Fibroblast of lung (primary cell): ENCODE data around the gene PARP11. TPM values are rescaled to one million over a fixed set of nuclear protein-coding genes. Genes with fewer than 3 reads are reported as not detected.

ENCODE experiments used
- DNase-seq, 2 donors: peaks; one replicate each; pipeline versions ENCODE4 v3.0.0 to v3.0.0-alpha.2; 2010; ENCODE audit warnings: low read depth in 2 of 2
- H2AFZ ChIP-seq: 2 replicates; pipeline ENCODE4 v1.5.1; 2012; ENCODE audit warnings: low read length, control low read depth, inconsistent platforms
- H3K27ac ChIP-seq: 2 replicates; pipeline ENCODE4 v1.5.1; 2011; ENCODE audit warnings: low read length, control low read depth; ENCODE audit not compliant: insufficient read depth
- H3K27me3 ChIP-seq: 2 replicates; pipeline ENCODE4 v1.5.1; 2011; ENCODE audit warnings: mild to moderate bottlenecking, low read length; ENCODE audit not compliant: control insufficient read depth, insufficient read depth
- H3K36me3 ChIP-seq: 2 replicates; pipeline ENCODE4 v1.5.1; 2011; ENCODE audit warnings: low read length; ENCODE audit not compliant: control insufficient read depth, insufficient read depth
- H3K4me1 ChIP-seq: 2 replicates; pipeline ENCODE4 v1.5.1; 2011; ENCODE audit warnings: low read length; ENCODE audit not compliant: control insufficient read depth, insufficient read depth; ENCODE audit errors: extremely low read depth
- H3K4me2 ChIP-seq: 2 replicates; pipeline ENCODE4 v1.5.1; 2011; ENCODE audit warnings: low read length, control low read depth; ENCODE audit not compliant: insufficient read depth; ENCODE audit errors: extremely low read depth
- H3K4me3 ChIP-seq, 4 experiments: fragments of 200-600 bp in 1 of 4; sonication (generic) in 1 of 4; replicated peaks in 1 of 4; 2 replicates each; pipeline ENCODE4 v1.5.1; 2011 to 2016; ENCODE audit warnings: low read length in 4 of 4, low read depth in 3 of 4, mild to moderate bottlenecking in 3 of 4, control low read depth in 2 of 4, inconsistent platforms in 1 of 4, mixed read lengths in 1 of 4; ENCODE audit not compliant: insufficient read depth in 1 of 4; ENCODE audit errors: control extremely low read depth in 1 of 4
- H3K79me2 ChIP-seq: 2 replicates; pipeline ENCODE4 v1.5.1; 2012; ENCODE audit warnings: mild to moderate bottlenecking, low read length, inconsistent platforms; ENCODE audit not compliant: control insufficient read depth, insufficient read depth
- H3K9ac ChIP-seq: 2 replicates; pipeline ENCODE4 v1.5.1; 2011; ENCODE audit warnings: mild to moderate bottlenecking, low read length, control low read depth; ENCODE audit not compliant: insufficient read depth
- H3K9me3 ChIP-seq: 2 replicates; pipeline ENCODE4 v1.5.1; 2012; ENCODE audit warnings: low read depth, low read length; ENCODE audit not compliant: control insufficient read depth, insufficient read depth
- H4K20me1 ChIP-seq: 2 replicates; pipeline ENCODE4 v1.5.1; 2011; ENCODE audit warnings: low read length; ENCODE audit not compliant: control insufficient read depth, insufficient read depth; ENCODE audit errors: extremely low read depth
- EZH2 ChIP-seq: IDR thresholded peaks from 2 replicates; pipeline ENCODE4 v1.5.1; 2012; ENCODE audit warnings: low read length, control low read depth, mild to moderate bottlenecking; ENCODE audit errors: missing control alignments
- polyA plus RNA-seq, 2 donors: library from polyadenylated mRNA; depleted of rRNA in 1 of 2; stranded (reverse) in 1 of 2; unstranded in 1 of 2; fragments of >200 nt; gene quantifications; 2 replicates each; pipeline ENCODE4 v1.2.1, GENCODE V29; 2011 to 2012; ENCODE audit warnings: missing spikeins in 1 of 2
- total RNA-seq: library from RNA; depleted of rRNA; stranded (reverse); fragments of >200 nt; gene quantifications from 2 replicates; pipeline ENCODE4 v1.2.1, GENCODE V29; 2014
- TF ChIP-seq, protein P1 (sequence below), 2 donors: IDR thresholded peaks in 1 of 2; conservative IDR thresholded peaks in 1 of 2; 1 replicate in 1 of 2; 2 replicates in 1 of 2; pipeline ENCODE4 v1.5.1; 2011 to 2012; ENCODE audit warnings: low read length in 2 of 2, control low read depth in 1 of 2, inconsistent platforms in 1 of 2, low read depth in 1 of 2, mild to moderate bottlenecking in 1 of 2

Gene PARP11
- total and polyA plus RNA-seq, 2 donors (not counting 1 experiment from before 2014, with no cell fraction given), result 6.6 to 8.9 TPM

DNA sequence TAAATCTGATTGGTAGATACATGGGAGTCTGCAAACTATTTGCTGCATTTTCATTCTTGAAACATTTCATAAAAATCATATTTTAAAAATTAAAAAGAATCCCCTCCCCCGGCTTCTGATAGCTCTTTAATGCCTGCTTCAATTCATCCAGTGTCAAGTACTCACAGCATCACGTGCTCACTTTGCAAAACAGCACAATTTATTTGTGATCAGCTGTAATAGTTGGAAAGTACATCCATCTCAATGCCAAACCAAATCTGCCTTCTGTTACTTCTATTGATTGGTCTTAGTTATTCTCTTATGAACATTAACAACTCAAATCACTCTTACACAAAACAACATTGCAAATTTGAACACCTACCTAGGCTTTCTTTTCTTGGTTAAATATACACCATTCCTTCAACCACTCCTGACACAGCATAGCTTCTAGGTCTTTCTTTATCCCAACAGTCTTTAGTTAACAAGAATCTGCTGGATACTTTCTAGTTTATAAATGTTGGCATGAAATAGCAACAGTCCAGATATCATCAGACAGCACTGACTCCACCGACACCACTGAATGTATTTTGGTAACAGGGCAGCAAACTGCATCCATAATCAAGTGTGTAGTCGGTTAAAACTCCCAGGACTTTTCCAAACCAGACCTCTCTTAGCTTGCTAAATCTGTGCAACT is 58.0 kb downstream of the PARP11 start:
- Histone ChIP-seq H3K4me2 (no peak overlapping the region), H3K4me1 (no peaks in the 10 kb centered on the region), H3K9ac (no peak overlapping the region), H4K20me1 (no peaks in the 10 kb centered on the region), H3K9me3 (no peaks in the 10 kb centered on the region), H3K36me3 (no peaks in the 10 kb centered on the region), H3K4me3 (no peak overlapping the region), H3K27me3 (no peaks in the 10 kb centered on the region), H3K27ac (no peak overlapping the region), H2AFZ (no peak overlapping the region), H3K79me2 (no peaks in the 10 kb centered on the region)
- TF ChIP-seq, protein P1, sequence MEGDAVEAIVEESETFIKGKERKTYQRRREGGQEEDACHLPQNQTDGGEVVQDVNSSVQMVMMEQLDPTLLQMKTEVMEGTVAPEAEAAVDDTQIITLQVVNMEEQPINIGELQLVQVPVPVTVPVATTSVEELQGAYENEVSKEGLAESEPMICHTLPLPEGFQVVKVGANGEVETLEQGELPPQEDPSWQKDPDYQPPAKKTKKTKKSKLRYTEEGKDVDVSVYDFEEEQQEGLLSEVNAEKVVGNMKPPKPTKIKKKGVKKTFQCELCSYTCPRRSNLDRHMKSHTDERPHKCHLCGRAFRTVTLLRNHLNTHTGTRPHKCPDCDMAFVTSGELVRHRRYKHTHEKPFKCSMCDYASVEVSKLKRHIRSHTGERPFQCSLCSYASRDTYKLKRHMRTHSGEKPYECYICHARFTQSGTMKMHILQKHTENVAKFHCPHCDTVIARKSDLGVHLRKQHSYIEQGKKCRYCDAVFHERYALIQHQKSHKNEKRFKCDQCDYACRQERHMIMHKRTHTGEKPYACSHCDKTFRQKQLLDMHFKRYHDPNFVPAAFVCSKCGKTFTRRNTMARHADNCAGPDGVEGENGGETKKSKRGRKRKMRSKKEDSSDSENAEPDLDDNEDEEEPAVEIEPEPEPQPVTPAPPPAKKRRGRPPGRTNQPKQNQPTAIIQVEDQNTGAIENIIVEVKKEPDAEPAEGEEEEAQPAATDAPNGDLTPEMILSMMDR (conservative IDR thresholded peaks at IDR 0.05 in 1 of 2, IDR thresholded peaks at IDR 0.05 in 1 of 2; ENCODE audit: low read depth in 1 of 2, low read length in 2 of 2), result no peak
- no peak for TF ChIP-seq EZH2
- peak in 1 of 2 donors; percentile 6 for DNase-seq

DNA sequence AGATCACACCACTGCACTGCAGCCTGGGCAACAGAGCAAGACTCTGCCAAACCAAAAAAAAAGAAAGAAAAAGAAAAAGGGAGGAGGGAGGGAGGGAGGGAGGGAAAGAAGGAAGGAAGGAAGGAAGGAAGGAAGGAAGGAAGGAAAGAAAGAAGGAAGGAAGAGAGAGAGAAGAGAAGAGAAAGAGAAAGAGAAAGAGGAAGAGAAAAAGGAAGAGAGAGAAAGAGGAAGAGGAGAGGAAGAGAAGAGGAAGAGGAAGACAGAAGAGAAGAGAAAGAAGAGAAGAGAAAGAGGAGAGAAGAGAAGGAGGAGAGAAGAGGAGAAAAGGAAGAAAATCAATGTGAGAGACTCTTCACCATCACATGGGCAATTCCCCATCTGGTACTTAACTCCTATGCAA is 62.7 kb downstream of the PARP11 start:
- no peaks in the 10 kb centered on the region for H3K79me2 ChIP-seq
- TF ChIP-seq, protein P1 (conservative IDR thresholded peaks at IDR 0.05 in 1 of 2, IDR thresholded peaks at IDR 0.05 in 1 of 2; ENCODE audit: low read depth in 1 of 2, low read length in 2 of 2), result no peak
- TF ChIP-seq EZH2, result no peak
- H3K4me1 ChIP-seq, result no peaks in the 10 kb centered on the region
- no peaks in the 10 kb centered on the region for H4K20me1 ChIP-seq
- no peak overlapping the region for H3K4me2 ChIP-seq
- H3K36me3 ChIP-seq, result no peaks in the 10 kb centered on the region
- no peak overlapping the region for H2AFZ ChIP-seq
- DNase-seq, result no peak
- no peaks in the 10 kb centered on the region for H3K9me3 ChIP-seq
- H3K9ac ChIP-seq, result no peak overlapping the region
- no peak overlapping the region for H3K27ac ChIP-seq
- H3K4me3 ChIP-seq, result no peak overlapping the region
- H3K27me3 ChIP-seq, result no peaks in the 10 kb centered on the region

DNA sequence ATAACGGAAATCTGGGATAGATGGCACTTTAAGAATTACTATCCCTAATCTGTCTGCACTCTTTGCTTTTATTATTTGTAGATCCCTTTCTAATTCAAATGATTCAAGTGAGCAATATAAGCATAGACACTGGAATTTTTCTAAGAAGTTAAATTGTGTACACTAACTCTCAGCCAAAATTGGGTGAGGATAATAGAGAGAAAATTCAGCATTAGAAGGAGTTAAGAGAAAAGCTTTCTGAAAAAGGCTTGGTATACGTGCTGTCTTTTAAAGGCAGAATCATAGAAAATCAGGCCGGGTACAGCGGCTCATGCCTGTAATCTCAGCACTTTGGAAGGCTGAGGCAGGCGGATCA is 63.2 kb downstream of the PARP11 start:
- no peak overlapping the region for H2AFZ ChIP-seq
- no peak for DNase-seq
- no peak overlapping the region for H3K4me2 ChIP-seq
- H4K20me1 ChIP-seq, result no peaks in the 10 kb centered on the region
- no peak overlapping the region for H3K4me3 ChIP-seq
- H3K79me2 ChIP-seq, result no peaks in the 10 kb centered on the region
- no peaks in the 10 kb centered on the region for H3K36me3 ChIP-seq
- no peaks in the 10 kb centered on the region for H3K9me3 ChIP-seq
- no peak overlapping the region for H3K9ac ChIP-seq
- H3K27me3 ChIP-seq, result no peaks in the 10 kb centered on the region
- H3K27ac ChIP-seq, result no peak overlapping the region
- no peak for TF ChIP-seq EZH2
- TF ChIP-seq, protein P1 (conservative IDR thresholded peaks at IDR 0.05 in 1 of 2, IDR thresholded peaks at IDR 0.05 in 1 of 2; ENCODE audit: low read depth in 1 of 2, low read length in 2 of 2), result no peak
- no peaks in the 10 kb centered on the region for H3K4me1 ChIP-seq
